ENCODE measurements around the gene TAS2R43. TPM values are rescaled to one million over a fixed set of nuclear protein-coding genes. Genes with fewer than 3 reads are reported as not detected.
"Not testable (repeated sequence)": the region's sequence is repeated elsewhere in the genome, so short reads cannot be mapped to it uniquely, and the experiment has no call there.

Gene TAS2R43
- total RNA-seq, 2 experiments from 2014 or later: 0.26 TPM; not detected in 1

GRCh38 chr12:11055306-11055705, 36.8 kb downstream of the TAS2R43 start:
- Mint-ChIP-seq H3K4me3 (no peak overlapping the region), H3K4me1 (ENCODE audit: low read depth) (peaks cover 3% of the 10 kb centered on the region), H3K27ac (no peak overlapping the region), H3K9me3 (peaks cover 14% of the 10 kb centered on the region), H3K27me3 (ENCODE audit: low read depth) (no peaks in the 10 kb centered on the region), H3K36me3 (ENCODE audit: low read depth) (peaks cover 23% of the 10 kb centered on the region)
- CTCF ChIA-PET: no interaction called here
- intact Hi-C loops (cut with micrococcal nuclease): no loop called here
- DNase-seq: no peak

GRCh38 chr12:11049806-11050531, 42.1 kb downstream of the TAS2R43 start:
- H3K4me3 Mint-ChIP-seq; H3K4me1 Mint-ChIP-seq (ENCODE audit: low read depth); H3K27me3 Mint-ChIP-seq (ENCODE audit: low read depth); DNase-seq; intact Hi-C loops (cut with micrococcal nuclease); H3K27ac Mint-ChIP-seq; CTCF ChIA-PET: not testable (repeated sequence)
- Mint-ChIP-seq H3K9me3 (peaks cover 17% of the 10 kb centered on the region), H3K36me3 (ENCODE audit: low read depth) (peaks cover 31% of the 10 kb centered on the region)

- DNase-seq; CTCF ChIA-PET; H3K27ac Mint-ChIP-seq; H3K27me3 Mint-ChIP-seq (ENCODE audit: low read depth); H3K4me3 Mint-ChIP-seq; intact Hi-C loops (cut with micrococcal nuclease); H3K9me3 Mint-ChIP-seq; H3K4me1 Mint-ChIP-seq (ENCODE audit: low read depth): not testable (repeated sequence)
- peaks cover 49% of the 10 kb centered on the region for H3K36me3 Mint-ChIP-seq (ENCODE audit: low read depth)
Measured at GRCh38 chr12:11041366-11041765, 50.7 kb downstream of the TAS2R43 start.

Other genes with a start within 250 kb of the TAS2R43 start
- not detected for gene PRR4, start 242.8 kb downstream of the TAS2R43 start, total RNA-seq
- 1 to 10 TPM; 4.8 to 7.4 TPM for gene PRH1, start 208.1 kb downstream of the TAS2R43 start, total RNA-seq
- gene TAS2R13, start 182.8 kb downstream of the TAS2R43 start, total RNA-seq: under 1 TPM in 1 of 2 experiments, not detected in 1; 0.17 TPM
- gene PRH2, start 163.1 kb downstream of the TAS2R43 start, total RNA-seq: not detected
- under 1 TPM; 0.36 to 0.49 TPM for gene TAS2R14, start 153.1 kb downstream of the TAS2R43 start, total RNA-seq
- under 1 TPM in 1 of 2 experiments, not detected in 1; 0.36 TPM for gene TAS2R50, start 105.4 kb downstream of the TAS2R43 start, total RNA-seq
- gene TAS2R20, start 94.0 kb downstream of the TAS2R43 start, total RNA-seq: under 1 TPM; 0.54 to 0.60 TPM
- gene TAS2R19, start 69.7 kb downstream of the TAS2R43 start, total RNA-seq: under 1 TPM; 0.77 to 0.98 TPM
- gene TAS2R31, start 60.9 kb downstream of the TAS2R43 start, total RNA-seq: 1 to 10 TPM; 1.1 to 1.4 TPM
- under 1 TPM; 0.27 to 0.31 TPM for gene TAS2R46, start 30.0 kb downstream of the TAS2R43 start, total RNA-seq
- 1 to 10 TPM; 1.5 to 1.6 TPM for gene TAS2R30, start 42.3 kb upstream of the TAS2R43 start, total RNA-seq
- gene SMIM10L1, start 78.9 kb upstream of the TAS2R43 start, total RNA-seq: 1 to 10 TPM; 5.0 to 5.6 TPM
- gene TAS2R42, start 94.6 kb upstream of the TAS2R43 start, total RNA-seq: not detected
- not detected for gene PRB3, start 177.4 kb upstream of the TAS2R43 start, total RNA-seq
- not detected for gene PRB4, start 218.1 kb upstream of the TAS2R43 start, total RNA-seq

Data from activated naive CD4-positive, alpha-beta T cell treated with anti-CD3 and anti-CD28 coated beads for 36 hours (primary cell).